ENCODE results near the gene SRP68.
A peak's percentile ranks its signal among the peaks of the same experiment; 100 is the strongest.
"Not testable (repeated sequence)": the region's sequence is repeated elsewhere in the genome, so short reads cannot be mapped to it uniquely, and the experiment has no call there.

Gene SRP68

DNA sequence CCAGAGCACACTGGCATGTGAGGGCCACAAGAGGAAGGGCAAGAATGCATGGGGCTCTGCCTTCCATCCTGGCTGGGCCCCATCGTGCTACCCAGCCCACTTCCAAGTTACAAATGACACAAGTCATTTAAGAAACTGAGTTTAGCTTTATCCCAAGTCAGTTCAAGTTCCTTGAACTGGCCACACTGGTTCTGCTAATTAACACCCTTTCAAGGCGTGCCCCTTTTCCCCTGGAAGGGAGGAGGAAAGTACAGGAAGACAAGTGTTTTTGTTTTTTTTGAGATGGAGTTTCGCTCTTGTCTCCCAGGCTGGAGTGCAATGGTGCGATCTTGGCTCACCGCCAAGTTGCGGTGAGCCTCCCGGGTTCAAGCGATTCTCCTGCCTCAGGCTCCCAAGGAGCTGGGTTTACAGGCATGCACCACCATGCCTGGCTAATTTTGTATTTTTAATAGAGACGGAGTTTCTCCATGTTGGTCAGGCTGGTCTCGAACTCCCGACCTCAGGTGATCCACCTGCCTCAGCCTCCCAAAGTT, 27.8 kb downstream of the SRP68 start:
- DNase-seq = not testable (repeated sequence)

DNA sequence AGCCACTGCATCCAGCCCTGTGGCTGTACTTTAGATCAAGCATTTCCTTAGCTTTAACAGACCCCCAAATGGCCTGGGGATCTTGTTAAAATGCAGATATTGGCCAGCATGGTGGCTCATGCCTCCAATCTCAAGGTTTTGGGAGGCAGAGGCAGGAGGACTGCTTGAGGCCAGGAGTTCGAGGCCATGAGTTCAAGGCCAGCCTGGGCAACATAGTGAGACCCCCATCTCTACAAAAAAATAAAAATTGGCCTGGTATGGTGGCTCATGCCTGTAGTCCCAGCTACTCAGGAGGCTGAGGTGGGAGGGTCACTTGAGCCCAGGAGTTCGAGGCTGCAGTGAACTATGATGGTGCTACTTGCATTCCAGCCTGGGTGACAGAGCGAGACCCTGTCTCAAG, 29.4 kb downstream of the SRP68 start:
- DNase-seq = not testable (repeated sequence)

DNA sequence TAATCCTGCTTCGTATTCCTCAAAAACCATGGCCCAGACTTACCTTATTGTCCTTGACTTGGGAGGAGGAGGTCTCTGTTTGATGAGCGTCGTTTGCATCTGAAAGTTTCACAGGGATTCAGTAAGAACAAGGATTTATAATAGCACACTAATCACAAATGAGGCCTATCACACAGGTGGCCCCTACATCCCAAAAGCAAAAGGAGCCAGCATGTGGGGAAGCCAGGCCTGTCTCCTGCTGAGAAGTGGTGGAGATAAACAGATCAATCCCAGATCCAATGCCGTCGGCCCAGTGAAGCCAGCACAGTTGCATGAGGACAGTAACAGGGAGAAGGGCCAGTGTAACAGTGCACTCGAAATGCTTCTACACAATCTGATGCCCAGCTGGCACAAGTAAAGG, 31.9 kb downstream of the SRP68 start:
- DNase-seq = no peak

DNA sequence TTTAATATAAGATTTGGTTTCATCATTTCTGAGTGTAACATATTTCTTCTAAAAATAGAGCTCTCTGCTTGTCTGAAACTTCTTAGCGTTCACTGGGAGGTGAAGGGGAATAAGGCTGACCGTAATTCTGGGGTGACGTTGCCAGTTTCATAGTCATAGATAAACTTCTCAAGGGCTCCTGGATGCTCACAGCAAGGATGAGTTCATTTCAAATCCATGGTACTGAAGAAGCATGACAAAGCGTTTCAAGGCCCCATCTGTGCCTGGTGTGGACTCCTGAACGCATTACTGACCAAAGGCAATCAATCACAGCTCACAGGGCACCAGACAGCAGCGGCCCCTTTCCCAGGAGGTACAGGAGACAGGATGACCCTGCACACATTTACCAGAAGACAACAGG, 33.2 kb downstream of the SRP68 start:
- DNase-seq = no peak

DNA sequence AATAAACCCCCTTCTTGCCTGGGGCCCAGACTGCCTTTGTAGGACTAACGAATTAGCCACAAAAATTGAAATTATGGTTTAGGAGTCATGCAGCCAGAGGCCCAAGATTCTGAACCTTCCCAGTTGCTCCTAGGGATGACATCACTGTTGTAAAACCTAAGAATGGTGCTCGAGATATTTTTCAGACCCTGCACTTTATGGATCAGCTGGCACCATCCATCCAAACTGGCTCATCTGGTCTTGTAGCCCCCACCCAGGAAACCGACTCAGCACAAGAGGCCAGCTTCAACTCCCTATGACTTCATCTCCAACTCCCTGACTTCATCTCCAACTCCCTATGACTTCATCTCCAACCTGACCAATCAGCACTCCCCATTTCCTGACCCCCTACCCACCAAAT, 34.3 kb downstream of the SRP68 start:
- no peak for DNase-seq

DNA sequence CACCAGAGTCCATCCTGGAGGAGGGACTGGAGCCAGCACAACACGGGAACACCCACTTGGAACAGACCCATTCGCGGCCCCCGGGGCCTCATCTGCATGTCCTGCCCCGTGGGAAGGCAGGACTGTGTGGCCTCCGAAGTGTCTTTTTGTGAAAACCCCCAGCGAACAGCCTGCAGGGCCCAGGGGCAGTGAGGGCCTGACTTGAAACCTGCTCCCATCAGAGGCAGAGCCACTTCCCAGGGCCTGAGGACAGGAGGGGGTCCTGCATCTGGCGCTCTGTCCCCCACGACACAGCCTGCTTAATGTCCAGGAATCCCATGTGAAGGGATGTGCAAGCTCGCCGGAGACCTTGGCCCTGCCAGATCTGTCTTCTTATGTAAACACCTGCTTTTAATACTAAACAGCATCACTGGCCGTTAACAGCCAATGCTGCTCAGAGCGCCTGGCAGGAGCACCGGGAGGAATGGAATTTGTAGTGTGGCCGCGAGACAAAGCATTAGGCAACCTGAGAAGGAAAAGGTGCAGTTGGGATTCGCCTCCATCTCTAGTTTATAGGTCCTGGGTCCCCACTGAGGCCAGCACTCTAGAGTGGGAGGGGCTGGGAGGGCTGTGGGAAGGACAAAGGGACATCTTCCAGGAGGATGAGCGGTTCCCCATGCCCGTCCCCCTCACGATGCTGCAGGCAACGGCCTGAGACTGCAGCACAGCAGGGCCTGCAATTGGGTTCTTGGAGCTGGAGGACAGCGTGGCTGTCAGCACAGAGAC, 35.6 kb downstream of the SRP68 start:
- DNase-seq = peak; percentile 73 to 87

DNA sequence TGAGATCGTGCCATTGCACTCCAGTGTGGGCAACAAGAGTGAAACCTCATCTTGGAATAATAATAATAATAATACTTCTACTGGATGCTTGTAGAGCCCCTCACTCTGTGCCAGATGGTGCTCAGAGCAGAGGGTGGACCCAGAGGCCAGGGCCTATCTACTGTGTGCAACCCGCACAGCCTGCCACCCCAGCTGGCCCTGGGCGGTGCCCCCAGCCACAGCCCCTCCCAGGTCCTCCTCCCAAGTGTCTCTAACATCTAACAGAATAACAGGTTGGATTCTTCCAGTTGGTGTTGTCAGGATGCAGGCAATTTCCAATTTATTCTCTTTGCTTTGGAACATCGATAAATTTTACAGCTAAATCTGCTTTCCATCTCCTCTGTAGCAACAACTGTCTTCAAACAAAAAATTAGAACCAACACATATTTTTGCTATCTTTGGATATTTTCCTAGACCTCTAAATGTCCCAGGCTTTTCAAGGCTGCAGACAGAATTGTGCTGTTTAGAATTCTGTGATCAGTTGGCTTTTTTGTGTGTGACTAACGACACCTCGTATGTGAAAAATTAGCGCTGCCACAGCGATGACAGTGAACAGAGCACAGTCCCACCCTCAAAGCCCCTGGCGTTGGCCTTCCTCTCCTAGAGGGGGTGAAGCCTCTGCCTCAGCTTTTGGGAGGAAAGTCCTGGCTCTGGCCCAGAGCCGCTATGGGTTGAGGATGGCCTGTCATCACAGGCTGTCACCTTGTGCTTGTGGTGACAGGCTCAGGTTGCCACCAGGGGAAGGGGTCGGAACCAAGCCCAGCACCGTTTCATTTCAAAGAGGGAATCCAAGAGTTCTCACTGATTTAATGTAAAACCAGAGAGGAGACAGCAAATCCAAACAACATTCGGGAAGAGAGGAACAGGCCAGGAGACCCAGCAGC, 37.6 kb downstream of the SRP68 start:
- DNase-seq = no peak

DNA sequence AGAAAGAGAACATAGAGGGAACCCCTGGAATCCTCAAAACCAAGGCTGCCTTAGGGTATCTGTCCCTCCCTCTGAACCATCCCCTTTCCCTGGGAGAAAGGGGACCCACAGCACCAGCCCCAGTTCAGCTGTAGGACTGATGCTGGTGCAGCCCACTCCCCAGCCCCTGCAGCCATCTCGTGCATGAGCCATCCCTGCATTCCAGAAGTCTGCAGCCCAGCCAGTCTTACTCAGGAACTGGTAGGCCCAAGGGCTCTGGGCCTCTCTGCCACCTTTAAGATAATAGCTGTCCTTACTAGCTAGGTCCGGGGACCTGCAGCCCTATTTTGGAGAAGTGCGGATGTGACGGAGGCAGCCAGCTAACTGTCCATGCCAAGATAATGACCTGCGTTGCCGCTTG, 39.2 kb downstream of the SRP68 start:
- no peak for DNase-seq

DNA sequence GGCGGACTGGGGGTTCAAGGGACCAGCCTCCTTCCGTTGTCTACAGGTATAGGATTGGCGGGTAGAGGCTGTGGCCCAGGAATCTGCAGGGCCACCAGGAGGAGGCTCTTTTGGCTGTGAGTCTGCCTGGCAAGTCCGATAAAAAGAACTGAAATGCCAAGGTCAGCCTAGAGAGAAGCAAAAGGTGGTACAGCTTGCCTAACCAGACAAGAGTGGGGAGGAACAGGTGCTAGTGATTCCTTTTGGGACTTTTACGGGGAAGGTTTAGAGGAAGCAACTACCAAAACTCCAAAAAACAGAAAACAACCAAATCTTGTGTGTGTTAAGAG, 39.6 kb downstream of the SRP68 start:
- no peak for DNase-seq

DNA sequence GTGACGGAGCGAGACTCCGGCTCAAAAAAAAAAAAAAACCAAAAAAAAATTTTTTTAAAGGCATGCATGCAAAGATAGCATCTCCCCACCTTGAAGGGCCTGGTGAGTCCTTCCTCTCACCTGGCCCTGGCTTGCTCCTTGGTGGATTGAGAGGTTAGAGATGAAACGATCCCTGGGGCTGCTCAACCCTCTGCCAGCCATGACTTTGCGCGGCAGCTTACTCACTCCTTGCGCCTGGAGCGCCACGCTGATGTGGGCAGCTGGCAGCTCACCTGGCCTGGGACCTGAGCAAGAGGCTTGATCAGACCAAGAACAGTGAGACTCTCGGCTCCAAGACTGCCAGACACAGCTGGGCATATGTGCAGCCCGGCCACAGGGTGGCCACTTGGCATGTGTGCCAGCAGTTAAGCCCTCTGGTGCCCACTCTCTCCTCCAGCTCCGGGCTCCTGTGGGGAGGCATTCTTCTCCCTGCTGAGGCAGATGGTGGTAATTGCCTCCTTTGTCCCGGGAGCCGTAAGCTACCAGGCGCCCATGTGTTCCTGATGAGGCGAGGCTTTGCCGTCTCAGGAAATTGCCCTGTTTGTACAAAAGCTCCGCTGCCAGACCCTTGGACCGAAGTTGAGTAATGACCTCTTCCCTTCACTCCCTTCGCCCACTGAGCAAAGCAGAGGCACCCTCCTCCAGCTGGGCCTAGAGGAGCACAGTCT, 40.1 kb downstream of the SRP68 start:
- no peak for DNase-seq

DNA sequence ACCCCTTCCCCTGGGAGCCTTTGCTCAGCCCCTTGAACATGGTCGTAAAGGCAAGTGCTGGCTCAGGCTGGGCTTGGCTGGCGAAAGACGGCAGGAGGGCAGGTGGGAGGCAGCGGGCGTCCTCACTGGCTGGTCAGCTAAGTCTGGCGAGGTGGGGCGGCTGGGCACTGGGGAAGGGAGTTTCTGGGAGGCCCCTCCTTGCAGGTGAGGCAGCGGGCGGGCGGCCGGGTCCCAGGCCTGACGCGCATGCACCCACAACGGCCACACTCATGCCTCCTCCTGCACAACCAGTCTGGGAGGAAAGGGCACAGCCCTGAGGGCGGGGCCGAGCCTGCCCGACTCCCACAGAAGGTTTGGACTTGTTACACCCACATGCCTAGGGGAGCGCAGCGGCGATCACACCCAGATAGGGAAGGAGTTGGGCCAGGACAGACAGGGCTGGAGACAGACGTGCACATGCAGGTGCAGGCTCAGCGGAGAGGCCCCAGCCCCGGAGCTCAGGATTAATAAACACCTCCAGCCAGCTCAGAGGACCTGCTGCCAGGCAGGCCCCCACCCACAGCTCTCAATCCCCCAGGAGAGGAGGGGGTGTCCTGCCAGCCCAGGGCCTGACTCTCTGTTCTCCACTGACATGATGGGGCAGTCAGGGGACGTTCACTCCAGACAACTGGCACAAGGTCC, 45.0 kb downstream of the SRP68 start, which contains the start of gene EVPL:
TSS of gene EVPL (minus strand) at position 148 of the 681 bp plus-strand sequence. CDS start at position 40, 108 bp downstream.
- peak; percentile 78 to 93 for DNase-seq

DNA sequence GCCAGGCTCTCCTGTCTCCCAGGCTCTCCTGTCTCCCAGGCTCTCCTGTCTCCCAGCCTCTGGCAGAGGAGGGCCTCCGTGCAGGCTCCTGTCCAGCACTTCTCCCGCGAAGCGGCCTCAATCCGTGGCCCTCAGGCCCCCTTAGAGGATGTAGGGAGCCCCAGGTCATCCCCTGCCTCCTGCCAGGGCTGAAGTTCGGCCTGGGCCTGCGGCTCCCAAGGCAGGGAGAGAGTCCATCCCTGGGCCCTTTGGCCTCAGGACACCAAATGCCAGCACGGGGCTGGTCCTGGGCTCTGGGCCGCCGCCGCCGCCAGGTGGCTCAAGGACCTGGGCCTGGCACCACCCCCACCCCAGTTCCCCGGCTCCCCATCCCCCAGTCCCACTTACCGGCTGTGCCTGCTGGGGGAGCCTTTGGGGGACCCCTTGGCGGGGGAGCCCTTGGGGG, 45.6 kb downstream of the SRP68 start:
- DNase-seq = peak; percentile 15 to 69

DNA sequence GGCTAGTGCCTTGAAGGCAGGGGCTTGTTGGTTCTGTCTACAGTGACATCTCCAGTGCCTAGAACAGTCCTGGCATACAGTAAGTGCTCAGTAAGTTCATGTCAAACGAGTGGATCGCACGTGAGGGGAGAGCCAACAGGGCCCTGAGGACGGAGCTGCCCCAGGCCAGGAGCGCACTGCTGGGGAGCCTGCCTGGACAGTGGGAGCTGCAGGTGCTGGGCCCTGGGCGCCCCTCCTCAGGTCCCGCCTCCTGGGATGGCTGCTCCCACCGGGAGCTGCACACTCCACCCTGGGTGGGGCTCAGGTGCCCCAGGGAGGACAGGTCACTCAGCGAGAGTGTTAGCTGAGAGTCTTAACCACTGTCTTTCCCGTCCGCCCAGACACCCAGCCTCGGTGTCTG, 47.0 kb downstream of the SRP68 start:
- DNase-seq = no peak

DNA sequence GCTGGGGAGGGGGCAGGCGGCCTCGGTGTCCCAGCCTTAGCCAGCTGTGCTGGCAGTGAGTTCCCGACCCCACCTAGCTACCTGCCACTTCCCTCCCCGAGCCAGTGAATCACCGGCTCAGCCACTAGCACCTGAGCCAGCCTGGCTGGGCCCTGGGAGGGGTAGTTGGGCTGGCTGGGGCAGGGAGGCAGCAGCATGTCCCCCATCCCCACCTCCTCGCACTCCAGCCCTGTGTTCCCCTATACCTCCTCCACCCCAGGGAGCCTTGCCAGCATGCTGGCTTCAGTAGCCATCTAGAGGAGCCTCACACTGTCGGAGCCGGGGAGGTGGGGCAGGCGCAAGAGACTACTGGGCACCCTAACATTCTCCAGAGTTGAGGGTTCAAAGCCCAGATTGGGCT, 48.0 kb downstream of the SRP68 start:
- no peak for DNase-seq

DNA sequence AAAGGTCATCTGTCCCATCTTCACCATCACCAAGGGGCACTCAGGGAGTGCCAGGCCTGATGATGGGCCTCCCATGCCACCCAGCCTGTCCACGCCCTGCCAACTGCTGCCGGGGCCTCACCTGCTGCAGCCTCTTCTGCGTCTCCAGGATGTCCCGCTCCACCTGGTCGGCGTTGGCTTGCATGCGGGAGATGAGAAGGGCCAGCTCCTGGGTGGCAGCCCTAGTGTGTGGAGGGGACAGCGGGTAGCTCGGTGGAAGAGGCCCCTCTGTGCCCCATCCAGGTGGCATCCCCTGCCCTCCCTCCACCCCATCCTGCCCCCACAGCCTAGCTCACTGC, 48.4 kb downstream of the SRP68 start:
- DNase-seq = no peak

DNA sequence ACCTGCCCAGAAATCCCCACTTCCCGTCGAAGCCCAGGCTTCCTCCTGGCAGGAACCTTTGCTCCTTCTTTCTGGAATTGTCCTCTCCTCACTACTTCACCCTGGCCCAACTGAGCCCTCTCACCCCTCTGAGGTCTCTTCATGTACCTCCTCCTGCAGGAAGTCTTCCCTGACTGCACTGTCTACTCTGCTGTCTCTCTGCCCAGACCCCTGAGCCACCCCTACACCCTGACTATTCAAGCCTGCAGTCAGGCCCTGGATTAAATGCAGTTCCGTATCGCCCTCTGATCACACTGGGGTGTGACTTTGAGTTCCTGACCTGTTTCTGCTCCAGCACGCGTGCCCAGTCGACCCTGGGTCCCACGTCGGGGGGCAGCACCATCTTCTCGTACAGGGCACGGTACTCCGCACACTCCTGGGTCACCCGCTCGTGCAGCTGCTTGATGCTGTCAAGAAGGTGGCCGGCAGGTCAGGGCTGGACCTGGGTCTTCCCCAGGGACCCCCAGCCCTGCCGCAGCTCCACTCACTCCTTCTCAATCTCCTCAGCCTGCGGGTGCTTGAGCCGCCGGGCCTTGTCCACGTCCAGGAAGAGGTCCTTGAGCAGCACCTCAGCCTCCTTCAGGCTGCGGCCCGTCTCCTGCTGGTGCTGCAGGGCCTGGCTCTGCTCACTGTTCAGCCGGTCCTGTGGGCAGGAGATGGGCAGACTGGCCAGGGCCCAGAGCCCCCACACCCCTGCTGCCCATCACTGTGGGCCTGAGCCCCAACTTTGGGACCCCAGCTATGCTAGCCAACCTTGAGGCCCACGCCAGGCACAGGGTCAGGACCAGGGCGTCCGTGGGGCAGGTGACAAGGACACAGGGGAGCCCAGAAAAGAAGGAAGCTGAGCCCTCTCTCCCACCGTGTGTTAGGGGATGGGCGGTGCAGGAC, 49.1 kb downstream of the SRP68 start:
- no peak for DNase-seq

DNA sequence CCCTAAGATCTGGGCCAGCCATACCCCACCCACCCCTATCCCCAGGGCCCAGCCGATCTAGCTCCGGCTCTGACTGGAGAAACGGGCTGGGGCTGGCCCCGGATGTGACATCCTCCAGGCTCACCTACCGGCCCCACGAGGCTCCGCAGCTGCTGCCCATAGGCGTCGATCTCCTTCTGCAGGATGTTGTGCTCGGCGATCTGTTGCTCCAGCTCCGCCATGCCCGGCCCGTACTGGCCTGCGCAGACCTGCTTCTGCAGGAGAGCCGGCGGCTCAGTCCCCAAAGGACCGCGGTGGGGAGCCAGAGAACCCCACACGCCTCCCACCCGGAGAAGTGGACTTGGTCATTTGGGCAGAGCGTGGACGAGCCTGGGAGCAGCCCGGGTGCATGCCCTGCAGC, 50.0 kb downstream of the SRP68 start:
- no peak for DNase-seq

DNA sequence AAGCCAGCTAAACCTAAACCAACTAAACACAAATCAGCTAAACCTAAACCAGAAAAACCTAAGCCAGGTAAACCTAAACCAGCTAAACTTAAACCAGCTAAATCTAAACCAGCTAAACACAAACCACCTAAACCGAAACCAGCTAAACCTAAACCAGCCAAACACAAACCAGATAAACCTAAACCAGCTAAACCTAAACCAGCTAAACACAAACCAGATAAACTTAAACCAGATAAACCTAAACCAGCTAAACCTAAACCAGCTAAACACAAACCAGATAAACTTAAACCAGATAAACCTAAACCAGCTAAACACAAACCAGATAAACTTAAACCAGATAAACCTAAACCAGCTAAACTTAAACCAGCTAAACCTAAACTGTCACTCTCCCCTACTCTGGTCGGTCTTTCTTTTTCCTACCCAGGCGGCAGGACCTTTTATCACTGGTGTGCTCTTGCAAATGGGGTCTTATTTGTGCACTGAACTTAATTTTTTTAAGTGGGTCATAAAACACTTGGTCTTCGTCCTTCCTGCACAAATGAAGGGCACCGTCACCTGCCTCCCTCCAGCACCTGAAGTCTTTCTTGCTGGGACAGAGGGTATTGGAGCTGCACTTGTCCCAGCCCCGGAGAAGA, 52.4 kb downstream of the SRP68 start:
- no peak for DNase-seq

DNA sequence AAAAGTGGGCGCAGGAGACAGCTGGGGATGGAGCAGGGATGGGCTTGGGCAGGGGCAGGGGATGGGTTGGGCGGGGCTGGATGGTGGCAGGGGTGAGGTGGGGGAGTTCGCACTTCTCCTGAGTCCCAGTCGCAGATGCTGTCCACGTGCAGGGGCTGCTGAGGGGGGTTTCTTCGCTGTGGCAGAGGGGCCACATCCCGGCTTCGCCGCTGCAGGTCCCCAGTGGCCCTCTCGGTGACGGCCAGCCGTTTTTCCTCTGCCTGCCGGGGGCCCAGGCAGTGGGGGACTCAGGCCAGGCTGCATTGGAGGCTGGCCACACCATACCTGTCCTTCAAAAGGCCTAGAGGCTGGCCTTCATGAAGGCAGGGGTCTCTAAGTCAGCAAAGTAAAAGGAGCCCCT, 53.5 kb downstream of the SRP68 start:
- no peak for DNase-seq

DNA sequence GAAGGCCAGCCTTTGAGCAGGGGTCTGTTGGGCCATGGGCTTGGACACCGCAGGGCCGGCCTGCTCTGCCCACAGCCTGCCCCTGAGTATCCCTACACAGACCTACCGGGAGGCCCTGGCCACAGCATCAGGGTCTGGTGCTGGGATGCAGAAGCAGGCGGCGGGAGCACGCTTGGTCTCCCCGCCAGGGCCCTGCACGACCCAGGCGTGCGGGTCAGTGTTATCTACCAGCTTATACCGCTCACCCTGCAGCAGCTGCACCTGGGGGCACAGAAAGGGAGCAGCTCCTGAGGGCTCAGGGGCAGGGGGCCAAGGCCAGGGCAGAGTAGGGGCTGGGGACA, 54.0 kb downstream of the SRP68 start:
- DNase-seq = no peak
